ENCODE results near the gene DVL2.

DNA sequence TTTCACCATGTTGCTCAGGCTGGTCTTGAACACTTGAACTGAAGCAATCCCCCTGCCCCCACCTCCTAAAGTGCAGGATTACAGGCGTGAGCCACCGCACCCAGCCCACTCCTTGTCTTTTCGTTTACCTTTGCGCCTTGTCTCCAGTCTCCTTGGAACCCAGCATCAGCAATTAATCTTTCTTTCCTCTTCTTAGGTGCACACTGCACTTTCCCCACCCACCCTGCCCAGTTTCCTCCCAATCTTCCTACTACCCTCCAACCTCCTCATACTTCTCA, 29.4 kb upstream of the DVL2 start:
- no peak for TF ChIP-seq ZNF274 (IDR thresholded peaks at IDR 0.05; ENCODE audit: low read depth, low read length)
- TF ChIP-seq YY1 (IDR thresholded peaks at IDR 0.05; ENCODE audit: insufficient read depth, insufficient read length): no peak
- TF ChIP-seq SUZ12 (IDR thresholded peaks at IDR 0.05; ENCODE audit: extremely low read depth, insufficient read depth, insufficient read length): no peak
